Measurements from ENCODE around the gene COPG2. TPM values are rescaled to one million over a fixed set of nuclear protein-coding genes. Genes with fewer than 3 reads are reported as not detected.
"Not testable (repeated sequence)": the region's sequence is repeated elsewhere in the genome, so short reads cannot be mapped to it uniquely, and the experiment has no call there.

Gene COPG2
- total RNA-seq, 1 donor from 2014 or later, result 15.3 TPM

DNA sequence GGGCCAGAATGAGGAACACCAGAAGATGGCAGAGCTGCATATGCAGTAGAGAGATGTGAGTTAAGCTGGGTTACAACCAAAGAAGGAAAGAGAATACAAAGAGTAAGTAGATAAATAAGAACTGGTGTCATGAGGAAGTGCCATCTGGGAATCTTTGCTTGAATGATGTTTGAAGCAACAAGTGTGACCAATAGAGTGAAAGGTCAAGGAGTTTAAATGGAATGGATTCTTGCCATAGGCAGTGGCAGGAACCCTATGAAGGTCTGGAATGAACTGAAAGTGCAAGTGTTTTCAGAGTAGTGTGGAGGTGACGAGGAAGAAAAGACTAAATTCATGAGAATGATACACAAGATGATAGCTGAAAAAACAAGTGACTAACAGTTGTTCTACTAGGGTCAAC lies 155.1 kb downstream of the COPG2 start:
- Mint-ChIP-seq H3K27ac (no peak overlapping the region), H3K36me3 (ENCODE audit: low read depth) (peaks cover 2% of the 10 kb centered on the region), H3K4me3 (no peak overlapping the region), H3K4me1 (no peaks in the 10 kb centered on the region), H3K27me3 (no peaks in the 10 kb centered on the region), H3K9me3 (no peaks in the 10 kb centered on the region)
- CTCF ChIA-PET, result no interaction called here
- intact Hi-C loops (cut with micrococcal nuclease), result no loop called here
- ATAC-seq (ENCODE audit: low read depth), result no peak
- POLR2A ChIA-PET, result no interaction called here
- TF ChIP-seq, protein P1, sequence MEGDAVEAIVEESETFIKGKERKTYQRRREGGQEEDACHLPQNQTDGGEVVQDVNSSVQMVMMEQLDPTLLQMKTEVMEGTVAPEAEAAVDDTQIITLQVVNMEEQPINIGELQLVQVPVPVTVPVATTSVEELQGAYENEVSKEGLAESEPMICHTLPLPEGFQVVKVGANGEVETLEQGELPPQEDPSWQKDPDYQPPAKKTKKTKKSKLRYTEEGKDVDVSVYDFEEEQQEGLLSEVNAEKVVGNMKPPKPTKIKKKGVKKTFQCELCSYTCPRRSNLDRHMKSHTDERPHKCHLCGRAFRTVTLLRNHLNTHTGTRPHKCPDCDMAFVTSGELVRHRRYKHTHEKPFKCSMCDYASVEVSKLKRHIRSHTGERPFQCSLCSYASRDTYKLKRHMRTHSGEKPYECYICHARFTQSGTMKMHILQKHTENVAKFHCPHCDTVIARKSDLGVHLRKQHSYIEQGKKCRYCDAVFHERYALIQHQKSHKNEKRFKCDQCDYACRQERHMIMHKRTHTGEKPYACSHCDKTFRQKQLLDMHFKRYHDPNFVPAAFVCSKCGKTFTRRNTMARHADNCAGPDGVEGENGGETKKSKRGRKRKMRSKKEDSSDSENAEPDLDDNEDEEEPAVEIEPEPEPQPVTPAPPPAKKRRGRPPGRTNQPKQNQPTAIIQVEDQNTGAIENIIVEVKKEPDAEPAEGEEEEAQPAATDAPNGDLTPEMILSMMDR (IDR thresholded peaks at IDR 0.05), result no peak
- no peak for DNase-seq

DNA sequence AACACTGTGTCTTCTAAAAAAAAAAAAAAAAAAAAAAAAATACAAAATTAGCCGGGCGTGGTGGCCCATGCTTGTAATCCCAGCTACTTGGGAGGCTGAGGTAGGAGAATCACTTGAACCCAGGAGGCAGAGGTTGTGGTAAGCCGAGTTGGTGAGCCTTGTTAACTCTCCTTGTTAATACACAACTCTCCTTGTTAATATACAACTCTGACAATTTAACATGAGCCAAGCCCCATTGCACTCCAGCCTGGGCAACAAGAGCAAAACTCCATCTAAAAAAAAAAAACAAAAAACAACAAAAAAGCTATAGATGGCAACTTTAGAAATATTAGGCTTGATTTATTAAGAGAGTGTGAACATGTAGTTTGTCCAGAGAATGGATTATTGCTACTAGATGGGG lies 156.5 kb downstream of the COPG2 start:
- POLR2A ChIA-PET; intact Hi-C loops (cut with micrococcal nuclease); H3K27ac Mint-ChIP-seq; ATAC-seq (ENCODE audit: low read depth); CTCF ChIA-PET; H3K27me3 Mint-ChIP-seq; H3K4me3 Mint-ChIP-seq; H3K4me1 Mint-ChIP-seq; DNase-seq; H3K9me3 Mint-ChIP-seq: not testable (repeated sequence)
- peaks cover 16% of the 10 kb centered on the region for H3K36me3 Mint-ChIP-seq (ENCODE audit: low read depth)

DNA sequence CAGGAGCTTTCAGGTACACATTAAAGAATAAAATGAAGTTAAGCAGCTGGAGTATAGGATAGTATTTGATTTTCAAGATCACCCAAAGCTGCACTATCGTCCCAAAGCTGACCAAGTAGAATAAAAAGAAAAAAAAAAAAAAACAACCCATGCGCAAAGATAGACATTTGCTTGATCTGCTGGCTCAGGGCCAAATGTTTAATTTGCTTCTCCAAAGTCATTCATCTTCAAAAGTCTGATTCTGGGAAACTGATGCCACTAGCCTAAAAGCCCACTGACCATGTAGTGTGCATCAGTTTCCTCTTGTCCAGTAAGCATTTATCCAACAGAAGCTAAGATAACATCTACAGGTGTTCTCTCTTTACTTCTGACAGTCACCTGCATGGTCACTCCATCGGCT lies 162.2 kb downstream of the COPG2 start:
- Mint-ChIP-seq H3K9me3 (no peaks in the 10 kb centered on the region), H3K27me3 (no peaks in the 10 kb centered on the region), H3K4me3 (no peak overlapping the region), H3K27ac (no peak overlapping the region), H3K4me1 (no peaks in the 10 kb centered on the region), H3K36me3 (ENCODE audit: low read depth) (peaks cover 49% of the 10 kb centered on the region)
- POLR2A ChIA-PET, result no interaction called here
- no peak for ATAC-seq (ENCODE audit: low read depth)
- CTCF ChIA-PET, result interaction anchor here (0.6 kb wide), 1 partner anchor 174 kb away, joined by 3 read pairs; no protein-coding TSS in a partner anchor
- intact Hi-C loops (cut with micrococcal nuclease), result no loop called here
- TF ChIP-seq, protein P1 (IDR thresholded peaks at IDR 0.05), result no peak
- no peak for DNase-seq

DNA sequence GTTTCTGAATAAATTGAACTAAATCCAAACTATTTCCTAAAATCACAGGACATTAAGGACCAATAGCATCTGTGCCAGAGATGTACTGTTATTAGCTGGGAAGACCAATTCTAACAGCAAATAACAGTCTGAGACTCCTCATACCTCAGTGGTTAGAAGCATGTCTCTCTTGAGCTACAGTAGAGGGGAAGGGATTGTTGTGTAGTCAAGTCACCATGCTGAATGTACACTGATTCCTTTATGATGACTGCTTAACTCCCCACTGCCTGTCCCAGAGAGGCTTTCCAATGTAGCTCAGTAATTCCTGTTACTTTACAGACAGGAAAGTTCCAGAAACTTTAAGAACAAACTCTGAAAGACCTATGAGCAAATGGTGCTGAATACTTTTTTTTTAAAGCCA lies 162.8 kb downstream of the COPG2 start:
- ChIA-PET POLR2A (no interaction called here), CTCF (interaction anchor here (0.6 kb wide), 1 partner anchor 175 kb away, joined by 3 read pairs; no protein-coding TSS in a partner anchor)
- ATAC-seq (ENCODE audit: low read depth) (no peak), DNase-seq (no peak)
- TF ChIP-seq, protein P1 (IDR thresholded peaks at IDR 0.05), result no peak
- Mint-ChIP-seq H3K4me3 (no peak overlapping the region), H3K27ac (no peak overlapping the region), H3K9me3 (no peaks in the 10 kb centered on the region), H3K4me1 (no peaks in the 10 kb centered on the region), H3K27me3 (no peaks in the 10 kb centered on the region), H3K36me3 (ENCODE audit: low read depth) (peaks cover 51% of the 10 kb centered on the region)
- intact Hi-C loops (cut with micrococcal nuclease), result no loop called here

DNA sequence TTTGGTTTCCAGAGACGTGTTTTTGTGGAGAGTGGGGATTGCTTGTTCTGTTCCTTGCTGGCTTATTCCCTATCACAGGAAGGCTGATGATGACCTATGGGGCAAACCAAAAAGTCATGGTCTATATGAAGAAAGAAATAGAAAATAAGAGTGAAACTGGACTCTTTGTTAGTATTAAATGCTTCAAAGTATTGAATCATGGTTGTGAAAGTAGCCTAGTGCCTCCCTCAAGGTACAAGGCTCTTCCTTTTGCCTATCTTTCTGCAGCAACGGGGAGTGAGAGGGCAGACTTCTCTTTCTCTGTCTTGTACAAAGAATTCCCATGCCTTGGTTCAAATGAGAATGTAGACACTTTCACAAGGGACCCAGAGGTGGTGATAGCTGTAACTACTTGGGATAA lies 167.6 kb downstream of the COPG2 start:
- Mint-ChIP-seq H3K27me3 (no peaks in the 10 kb centered on the region), H3K4me1 (no peaks in the 10 kb centered on the region), H3K4me3 (no peak overlapping the region), H3K27ac (no peak overlapping the region), H3K9me3 (no peaks in the 10 kb centered on the region), H3K36me3 (ENCODE audit: low read depth) (peaks cover 41% of the 10 kb centered on the region)
- ChIA-PET CTCF (no interaction called here), POLR2A (no interaction called here)
- ATAC-seq (ENCODE audit: low read depth) (no peak), DNase-seq (no peak)
- TF ChIP-seq, protein P1 (IDR thresholded peaks at IDR 0.05), result no peak
- intact Hi-C loops (cut with micrococcal nuclease), result no loop called here

DNA sequence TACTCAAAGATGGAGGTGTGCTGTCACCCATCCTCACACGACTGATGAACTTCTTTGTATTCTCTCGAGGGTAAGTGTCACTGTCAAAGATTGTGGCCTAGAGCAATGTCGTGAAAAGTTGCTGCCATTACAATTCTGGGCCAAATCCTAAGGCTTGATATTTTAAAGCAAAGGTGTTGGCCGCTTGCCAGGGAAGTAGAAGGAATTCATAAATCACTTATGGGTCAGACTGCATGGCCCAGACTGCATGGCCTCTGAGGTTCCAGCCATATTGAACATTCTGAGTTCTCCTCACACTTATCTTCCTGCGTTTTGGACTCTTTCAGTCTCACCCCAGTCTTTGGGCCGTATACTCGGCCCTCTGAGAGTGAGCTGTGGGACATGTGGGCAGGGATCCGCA lies 168.1 kb downstream of the COPG2 start:
- Mint-ChIP-seq H3K27ac (no peak overlapping the region), H3K4me1 (no peaks in the 10 kb centered on the region), H3K4me3 (no peak overlapping the region), H3K36me3 (ENCODE audit: low read depth) (peaks cover 41% of the 10 kb centered on the region), H3K9me3 (no peaks in the 10 kb centered on the region), H3K27me3 (no peaks in the 10 kb centered on the region)
- intact Hi-C loops (cut with micrococcal nuclease), result no loop called here
- TF ChIP-seq, protein P1 (IDR thresholded peaks at IDR 0.05), result no peak
- DNase-seq (no peak), ATAC-seq (ENCODE audit: low read depth) (no peak)
- POLR2A ChIA-PET, result no interaction called here
- CTCF ChIA-PET, result no interaction called here

All from activated B cell treated with CpG ODN at 0.5 μM for 24 hours (primary cell).